ENCODE results near the gene SUGCT. TPM values are rescaled to one million over a fixed set of nuclear protein-coding genes. Genes with fewer than 3 reads are reported as not detected.
"Not testable (repeated sequence)": the region's sequence is repeated elsewhere in the genome, so short reads cannot be mapped to it uniquely, and the experiment has no call there.

Gene SUGCT
- total RNA-seq, 2 donors from 2014 or later: 0.66 to 0.80 TPM

GRCh38 chr7:40608321-40609075, 473.7 kb downstream of the SUGCT start:
- H3K4me3 Mint-ChIP-seq: no peak overlapping the region
- H3K9me3 Mint-ChIP-seq: peaks cover 11% of the 10 kb centered on the region
- no peaks in the 10 kb centered on the region for H3K27me3 Mint-ChIP-seq
- H3K4me1 Mint-ChIP-seq: no peaks in the 10 kb centered on the region
- H3K36me3 Mint-ChIP-seq (ENCODE audit: low read depth): no peaks in the 10 kb centered on the region
- ATAC-seq (replicated peaks): no peak
- H3K27ac Mint-ChIP-seq: no peak overlapping the region

DNA sequence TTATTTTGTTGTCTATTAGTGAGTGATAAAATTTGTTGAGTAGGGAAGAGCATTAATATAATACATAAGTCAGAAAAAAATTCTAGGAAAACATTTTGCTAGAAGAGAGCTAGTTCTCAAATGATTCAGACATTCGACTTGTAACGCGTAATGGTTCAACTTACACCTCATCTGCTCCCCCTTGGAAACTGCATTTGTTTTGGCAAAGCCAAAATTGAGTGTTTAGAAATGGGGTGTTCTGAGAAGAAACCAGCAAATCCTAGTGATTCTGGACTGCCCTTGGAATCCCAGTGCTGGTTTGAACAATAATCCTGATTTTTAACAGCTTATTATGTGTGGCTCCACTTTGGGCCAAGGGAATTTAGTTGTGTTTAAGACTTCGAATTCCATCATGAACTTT, 475.7 kb downstream of the SUGCT start:
- Mint-ChIP-seq H3K36me3 (ENCODE audit: low read depth) (no peaks in the 10 kb centered on the region), H3K4me1 (no peaks in the 10 kb centered on the region), H3K27ac (no peak overlapping the region), H3K27me3 (no peaks in the 10 kb centered on the region), H3K9me3 (peaks cover 9% of the 10 kb centered on the region), H3K4me3 (no peak overlapping the region)
- no peak for ATAC-seq (replicated peaks)

DNA sequence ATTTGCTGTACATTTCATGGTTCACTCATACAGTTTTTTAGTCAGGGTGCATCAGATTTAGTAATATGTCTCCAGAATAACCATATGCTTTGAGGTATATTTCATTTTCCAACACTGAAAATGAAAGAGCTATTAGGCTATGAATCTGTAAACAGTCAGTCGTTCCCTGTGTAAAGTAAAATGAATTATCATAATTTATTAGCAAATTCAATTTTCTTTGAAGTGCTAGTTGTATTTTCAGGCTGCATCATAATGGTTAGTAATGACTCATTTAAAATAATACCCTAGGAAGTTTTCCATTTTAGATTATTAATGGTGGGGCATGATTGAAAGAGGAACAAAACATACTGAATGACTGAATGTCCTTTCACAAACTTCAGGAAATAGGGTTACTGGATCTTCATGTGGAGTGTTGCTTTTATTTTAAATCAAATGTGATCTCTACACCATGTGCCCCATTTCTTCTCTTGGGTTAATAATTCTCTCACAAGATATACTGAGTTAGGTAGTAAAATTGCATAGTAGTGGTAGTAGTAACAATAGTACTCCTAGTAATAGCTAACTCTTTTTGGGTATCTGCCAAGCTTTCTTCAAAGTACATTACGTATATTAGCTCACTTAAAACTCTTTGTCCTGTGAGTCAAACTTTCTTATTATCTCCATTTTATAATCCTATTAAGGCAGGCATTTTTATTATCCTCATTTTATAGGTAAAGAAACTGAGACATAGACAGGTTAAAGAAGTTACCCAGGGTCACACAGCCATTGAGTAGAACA, 476.5 kb downstream of the SUGCT start:
- Mint-ChIP-seq H3K36me3 (ENCODE audit: low read depth) (no peaks in the 10 kb centered on the region), H3K27me3 (no peaks in the 10 kb centered on the region), H3K4me1 (no peaks in the 10 kb centered on the region), H3K9me3 (peaks cover 4% of the 10 kb centered on the region), H3K27ac (no peak overlapping the region), H3K4me3 (no peak overlapping the region)
- no peak for ATAC-seq (replicated peaks)

DNA sequence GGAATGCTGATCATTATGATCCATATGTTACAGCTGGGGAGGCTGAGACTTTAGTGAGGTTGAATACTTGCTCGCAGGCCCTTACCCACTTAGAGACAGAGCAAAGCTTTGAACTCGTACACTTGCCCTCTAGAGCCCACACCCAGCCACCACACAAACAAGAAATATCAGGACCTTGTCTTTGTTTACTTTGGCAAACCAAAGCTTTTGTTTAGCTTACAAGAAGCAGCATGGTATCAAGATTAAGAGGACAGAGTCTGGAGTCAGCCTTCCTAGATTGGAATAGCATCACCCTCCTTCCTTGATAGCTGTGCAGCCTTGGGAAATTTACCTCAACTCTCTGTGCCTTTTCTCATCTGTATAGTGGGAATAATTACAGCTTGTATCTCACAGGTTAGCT, 477.5 kb downstream of the SUGCT start:
- Mint-ChIP-seq H3K4me3 (no peak overlapping the region), H3K27ac (no peak overlapping the region), H3K27me3 (no peaks in the 10 kb centered on the region), H3K4me1 (no peaks in the 10 kb centered on the region), H3K36me3 (ENCODE audit: low read depth) (no peaks in the 10 kb centered on the region), H3K9me3 (peaks cover 4% of the 10 kb centered on the region)
- no peak for ATAC-seq (replicated peaks)

DNA sequence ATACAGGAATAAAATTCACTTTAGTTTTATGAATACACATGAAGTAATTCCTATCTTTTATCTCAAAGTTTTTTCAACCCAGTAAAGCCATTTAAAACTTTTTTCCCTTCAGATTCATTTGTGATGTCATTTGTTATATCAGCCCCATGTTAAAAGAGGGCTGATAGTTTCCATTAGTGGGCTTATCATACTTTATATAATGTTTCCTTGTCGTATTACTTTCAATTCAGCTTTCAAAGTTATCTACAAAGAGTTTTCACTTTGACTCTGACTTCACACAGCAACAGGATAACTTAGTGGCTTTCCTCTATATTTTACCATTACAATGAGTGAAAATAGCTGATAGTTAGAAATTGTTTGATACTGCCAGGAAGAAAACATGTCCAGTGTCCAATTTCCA, 484.8 kb downstream of the SUGCT start:
- Mint-ChIP-seq H3K4me1 (no peaks in the 10 kb centered on the region), H3K27ac (no peak overlapping the region), H3K9me3 (peaks cover 5% of the 10 kb centered on the region)

DNA sequence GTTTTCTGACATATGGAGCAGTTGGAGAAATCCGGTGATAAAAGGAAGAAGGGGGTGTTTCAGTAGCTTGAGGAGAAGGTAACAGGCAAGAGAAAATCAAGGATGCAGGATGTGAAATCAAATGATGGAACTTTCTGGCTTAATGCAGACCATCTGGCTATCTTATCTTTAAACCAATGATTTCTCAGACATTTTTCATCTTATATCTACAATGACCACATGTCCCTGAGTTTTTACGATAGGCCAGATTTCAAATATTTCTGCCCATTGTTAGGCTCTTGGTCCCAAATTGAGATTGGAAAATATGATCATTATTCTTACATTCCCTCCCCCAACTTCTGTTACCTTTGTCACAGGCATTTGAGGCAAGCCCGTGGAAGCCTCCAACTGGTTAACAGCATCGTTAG, 486.8 kb downstream of the SUGCT start:
- Mint-ChIP-seq H3K27ac (no peak overlapping the region), H3K9me3 (peaks cover 5% of the 10 kb centered on the region), H3K36me3 (ENCODE audit: low read depth) (no peaks in the 10 kb centered on the region), H3K27me3 (no peaks in the 10 kb centered on the region), H3K4me3 (no peak overlapping the region), H3K4me1 (no peaks in the 10 kb centered on the region)
- no peak for ATAC-seq (replicated peaks)

More for the DNA sequence above, 484.8 kb downstream of the SUGCT start:
- Mint-ChIP-seq H3K27me3 (no peaks in the 10 kb centered on the region), H3K4me3 (no peak overlapping the region), H3K36me3 (ENCODE audit: low read depth) (no peaks in the 10 kb centered on the region)
- ATAC-seq (replicated peaks): no peak

DNA sequence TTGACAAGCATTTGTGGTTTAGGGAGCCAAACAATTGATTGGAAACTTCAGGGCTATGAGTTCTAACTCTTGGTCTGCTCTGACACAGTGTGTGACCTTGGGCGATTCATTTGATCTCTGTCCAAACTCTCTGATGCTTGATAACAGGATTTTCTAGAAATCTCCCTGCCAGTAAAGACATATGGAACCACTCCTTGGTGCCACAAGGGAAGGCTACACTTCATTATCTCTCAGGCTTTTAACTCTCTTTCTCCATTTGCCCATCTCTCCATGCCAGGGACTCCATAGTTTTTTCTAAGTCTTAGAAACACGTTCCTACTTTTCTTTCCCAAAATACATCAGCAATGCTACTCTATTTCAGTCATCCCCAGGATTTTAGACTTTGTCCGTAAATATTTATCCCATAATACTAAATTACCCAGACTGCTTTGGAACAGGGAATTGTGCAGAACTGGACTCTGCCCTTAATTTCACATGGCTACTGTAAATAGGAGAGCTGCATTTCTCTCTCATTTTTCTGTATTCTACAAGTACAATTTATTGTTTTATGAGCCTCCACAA, 488.2 kb downstream of the SUGCT start:
- no peak for ATAC-seq (replicated peaks)
- Mint-ChIP-seq H3K4me1 (no peaks in the 10 kb centered on the region), H3K27ac (no peak overlapping the region), H3K27me3 (no peaks in the 10 kb centered on the region), H3K36me3 (ENCODE audit: low read depth) (no peaks in the 10 kb centered on the region), H3K9me3 (peaks cover 3% of the 10 kb centered on the region), H3K4me3 (no peak overlapping the region)

DNA sequence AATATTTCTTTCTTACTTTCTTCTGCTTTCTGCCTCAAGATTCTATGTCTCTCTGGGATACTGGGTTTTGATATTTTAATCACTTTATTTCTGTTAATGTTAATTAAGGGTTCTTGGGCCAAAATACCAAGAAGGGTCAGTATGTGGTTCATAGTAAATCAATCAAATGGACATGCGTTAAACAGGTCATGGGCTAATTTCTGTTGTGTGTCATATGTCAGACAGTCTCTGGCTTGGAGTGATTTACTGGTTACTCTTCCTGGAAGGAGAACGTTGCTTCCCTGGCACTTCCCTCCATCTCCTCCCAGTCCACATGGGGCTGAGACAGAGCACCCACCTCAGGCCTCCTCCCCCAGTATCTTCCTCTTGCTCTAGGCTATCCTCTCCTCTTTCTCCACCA, 489.1 kb downstream of the SUGCT start:
- Mint-ChIP-seq H3K36me3 (ENCODE audit: low read depth) (no peaks in the 10 kb centered on the region), H3K4me3 (no peak overlapping the region), H3K4me1 (no peaks in the 10 kb centered on the region), H3K9me3 (no peaks in the 10 kb centered on the region), H3K27ac (no peak overlapping the region), H3K27me3 (no peaks in the 10 kb centered on the region)
- ATAC-seq (replicated peaks): no peak

DNA sequence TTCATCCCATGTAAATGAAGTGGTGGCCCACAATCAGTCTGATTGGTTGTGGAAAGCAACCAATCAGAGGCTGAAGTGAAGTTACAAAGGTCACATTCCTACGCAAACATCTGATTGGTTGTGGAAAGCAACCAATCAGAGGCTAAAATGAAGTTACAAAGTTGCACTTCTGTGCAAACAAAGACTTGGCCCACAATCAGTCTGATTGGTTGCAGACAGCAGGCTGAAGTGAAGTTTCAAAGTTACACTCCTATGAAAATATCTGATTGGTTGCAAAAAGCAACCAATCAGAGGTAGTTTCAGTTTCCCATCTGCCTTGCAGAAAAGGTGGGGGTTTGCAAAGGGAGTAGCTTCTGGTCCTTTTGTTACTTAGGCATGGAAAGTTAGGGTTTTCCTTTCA, 492.6 kb downstream of the SUGCT start:
- not testable (repeated sequence) for ATAC-seq (replicated peaks); H3K4me1 Mint-ChIP-seq; H3K9me3 Mint-ChIP-seq; H3K27me3 Mint-ChIP-seq; H3K36me3 Mint-ChIP-seq (ENCODE audit: low read depth); H3K27ac Mint-ChIP-seq; H3K4me3 Mint-ChIP-seq

- Mint-ChIP-seq H3K4me1 (no peaks in the 10 kb centered on the region), H3K27ac (no peak overlapping the region), H3K9me3 (no peaks in the 10 kb centered on the region), H3K36me3 (ENCODE audit: low read depth) (no peaks in the 10 kb centered on the region), H3K4me3 (no peak overlapping the region), H3K27me3 (no peaks in the 10 kb centered on the region)
- no peak for ATAC-seq (replicated peaks)
These were observed 495.1 kb downstream of the SUGCT start for GRCh38 chr7:40629891-40630290.

GRCh38 chr7:40634118-40634517, 499.3 kb downstream of the SUGCT start:
- no peaks in the 10 kb centered on the region for H3K36me3 Mint-ChIP-seq (ENCODE audit: low read depth)
- no peaks in the 10 kb centered on the region for H3K9me3 Mint-ChIP-seq
- ATAC-seq (replicated peaks): no peak
- H3K27me3 Mint-ChIP-seq: no peaks in the 10 kb centered on the region
- H3K27ac Mint-ChIP-seq: no peak overlapping the region
- no peak overlapping the region for H3K4me3 Mint-ChIP-seq
- no peaks in the 10 kb centered on the region for H3K4me1 Mint-ChIP-seq

DNA sequence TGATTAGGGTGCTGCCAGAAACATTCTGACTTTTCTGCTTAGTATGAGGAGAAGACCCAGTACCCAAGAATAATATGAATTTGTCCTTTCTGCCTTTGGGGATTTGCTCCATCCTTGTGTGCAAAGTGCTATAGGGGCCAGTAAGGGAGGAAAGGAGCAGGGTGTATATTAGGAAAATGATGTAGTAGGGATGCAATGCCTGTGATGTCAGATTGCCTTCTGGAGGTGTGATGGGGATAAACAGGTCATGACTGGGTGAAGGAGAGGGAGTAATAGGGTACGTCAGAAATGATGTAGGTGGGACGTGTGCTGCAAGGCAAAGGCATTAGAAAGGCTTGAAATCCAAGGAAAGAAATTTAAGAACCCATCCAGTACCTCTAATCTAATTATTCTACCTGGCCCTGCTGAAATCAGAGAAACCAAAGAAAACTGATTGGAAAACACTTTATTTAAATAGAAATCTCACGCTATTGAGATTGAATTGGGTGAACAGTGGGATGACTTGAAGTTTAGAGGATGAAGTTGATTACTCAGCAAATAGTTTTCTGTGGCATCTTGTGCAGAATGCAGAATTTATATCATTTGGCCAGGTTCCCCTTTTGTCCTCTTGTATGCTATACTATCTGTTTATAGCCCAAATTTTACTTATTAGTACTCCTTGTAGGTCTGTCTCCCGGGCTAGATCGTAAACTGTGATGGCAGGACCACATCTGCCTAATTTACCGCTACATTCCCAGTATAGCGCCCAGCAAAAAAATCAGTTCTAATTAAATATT, 503.9 kb downstream of the SUGCT start:
- no peaks in the 10 kb centered on the region for H3K4me1 Mint-ChIP-seq
- no peak overlapping the region for H3K4me3 Mint-ChIP-seq
- no peak overlapping the region for H3K27ac Mint-ChIP-seq
- H3K27me3 Mint-ChIP-seq: no peaks in the 10 kb centered on the region
- peaks cover 5% of the 10 kb centered on the region for H3K9me3 Mint-ChIP-seq
- ATAC-seq (replicated peaks): no peak
- no peaks in the 10 kb centered on the region for H3K36me3 Mint-ChIP-seq (ENCODE audit: low read depth)

GRCh38 chr7:40640566-40640965, 505.8 kb downstream of the SUGCT start:
- Mint-ChIP-seq H3K9me3 (peaks cover 9% of the 10 kb centered on the region), H3K36me3 (ENCODE audit: low read depth) (no peaks in the 10 kb centered on the region)

GRCh38 chr7:40641701-40642100, 506.9 kb downstream of the SUGCT start:
- no peaks in the 10 kb centered on the region for H3K36me3 Mint-ChIP-seq (ENCODE audit: low read depth)
- no peak for ATAC-seq (replicated peaks)
- no peak overlapping the region for H3K27ac Mint-ChIP-seq
- no peak overlapping the region for H3K4me3 Mint-ChIP-seq
- no peaks in the 10 kb centered on the region for H3K27me3 Mint-ChIP-seq
- H3K4me1 Mint-ChIP-seq: no peaks in the 10 kb centered on the region
- H3K9me3 Mint-ChIP-seq: peaks cover 12% of the 10 kb centered on the region

More at GRCh38 chr7:40640566-40640965, 505.8 kb downstream of the SUGCT start:
- no peak for ATAC-seq (replicated peaks)
- Mint-ChIP-seq H3K27ac (no peak overlapping the region), H3K4me3 (no peak overlapping the region), H3K4me1 (no peaks in the 10 kb centered on the region), H3K27me3 (no peaks in the 10 kb centered on the region)
